ENCODE data around the gene TRPV3. TPM values are rescaled to one million over a fixed set of nuclear protein-coding genes. Genes with fewer than 3 reads are reported as not detected.

Gene TRPV3
- total and polyA plus RNA-seq, 8 donors = 0.55 to 4.2 (median 1.9) TPM

DNA sequence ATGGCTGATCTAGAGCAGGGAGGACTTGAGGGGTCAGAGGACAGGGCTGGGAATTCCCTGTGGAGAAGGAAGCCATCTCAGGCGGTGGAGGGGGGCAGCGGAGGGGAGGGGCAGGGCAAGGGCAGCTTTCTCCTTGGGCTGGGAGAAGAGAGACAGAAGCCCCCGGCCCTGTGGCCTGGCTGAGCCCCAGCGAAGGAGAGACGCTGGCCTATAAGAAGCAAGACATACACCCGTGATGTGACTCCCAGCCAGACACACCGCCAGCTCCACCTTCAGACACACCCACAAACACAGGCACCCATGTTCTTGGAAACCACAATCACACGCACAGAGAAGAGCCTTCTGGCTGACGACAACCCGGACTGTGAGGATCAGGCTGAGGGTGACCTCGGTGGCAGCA lies 10.0 kb downstream of the TRPV3 start:
- TF ChIP-seq, protein P1, sequence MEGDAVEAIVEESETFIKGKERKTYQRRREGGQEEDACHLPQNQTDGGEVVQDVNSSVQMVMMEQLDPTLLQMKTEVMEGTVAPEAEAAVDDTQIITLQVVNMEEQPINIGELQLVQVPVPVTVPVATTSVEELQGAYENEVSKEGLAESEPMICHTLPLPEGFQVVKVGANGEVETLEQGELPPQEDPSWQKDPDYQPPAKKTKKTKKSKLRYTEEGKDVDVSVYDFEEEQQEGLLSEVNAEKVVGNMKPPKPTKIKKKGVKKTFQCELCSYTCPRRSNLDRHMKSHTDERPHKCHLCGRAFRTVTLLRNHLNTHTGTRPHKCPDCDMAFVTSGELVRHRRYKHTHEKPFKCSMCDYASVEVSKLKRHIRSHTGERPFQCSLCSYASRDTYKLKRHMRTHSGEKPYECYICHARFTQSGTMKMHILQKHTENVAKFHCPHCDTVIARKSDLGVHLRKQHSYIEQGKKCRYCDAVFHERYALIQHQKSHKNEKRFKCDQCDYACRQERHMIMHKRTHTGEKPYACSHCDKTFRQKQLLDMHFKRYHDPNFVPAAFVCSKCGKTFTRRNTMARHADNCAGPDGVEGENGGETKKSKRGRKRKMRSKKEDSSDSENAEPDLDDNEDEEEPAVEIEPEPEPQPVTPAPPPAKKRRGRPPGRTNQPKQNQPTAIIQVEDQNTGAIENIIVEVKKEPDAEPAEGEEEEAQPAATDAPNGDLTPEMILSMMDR (IDR thresholded peaks at IDR 0.05) = no peak
- no peaks in the 10 kb centered on the region for H3K4me1 ChIP-seq
- no peaks in the 10 kb centered on the region for H3K9me3 ChIP-seq
- no peaks in the 10 kb centered on the region for H3K36me3 ChIP-seq
- intact Hi-C loops (cut with DNase I) = no loop called here
- no peak overlapping the region for H3K4me3 ChIP-seq
- no peak for ATAC-seq
- DNase-seq = no peak
- H3K27ac ChIP-seq = no peak overlapping the region
- H3K27me3 ChIP-seq = no peaks in the 10 kb centered on the region

DNA sequence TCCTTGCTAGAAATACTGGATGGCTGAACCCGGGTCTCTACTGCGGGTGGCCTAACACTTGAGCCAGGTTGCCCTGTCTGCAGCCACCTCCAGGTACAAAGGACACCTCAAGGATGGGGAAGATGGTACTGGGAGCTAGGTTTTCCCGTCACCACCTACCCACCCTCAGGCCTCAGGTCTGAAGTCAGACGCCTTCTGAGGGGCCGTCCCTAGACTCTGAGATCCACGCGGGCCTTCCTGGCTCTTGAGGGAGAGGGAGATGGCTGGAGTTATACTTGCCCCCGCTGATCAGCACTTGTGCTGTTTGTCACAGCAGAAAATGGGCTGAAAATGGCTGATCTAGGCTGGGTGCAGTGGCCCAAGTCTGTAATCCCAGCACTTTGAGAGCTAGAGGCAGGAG lies 10.6 kb downstream of the TRPV3 start:
- Histone ChIP-seq H3K36me3 (no peaks in the 10 kb centered on the region), H3K27me3 (no peaks in the 10 kb centered on the region), H3K9me3 (no peaks in the 10 kb centered on the region), H3K4me1 (no peaks in the 10 kb centered on the region), H3K4me3 (no peak overlapping the region), H3K27ac (no peak overlapping the region)
- ATAC-seq = no peak
- TF ChIP-seq, protein P1 (IDR thresholded peaks at IDR 0.05) = no peak
- intact Hi-C loops (cut with DNase I) = no loop called here
- no peak for DNase-seq

DNA sequence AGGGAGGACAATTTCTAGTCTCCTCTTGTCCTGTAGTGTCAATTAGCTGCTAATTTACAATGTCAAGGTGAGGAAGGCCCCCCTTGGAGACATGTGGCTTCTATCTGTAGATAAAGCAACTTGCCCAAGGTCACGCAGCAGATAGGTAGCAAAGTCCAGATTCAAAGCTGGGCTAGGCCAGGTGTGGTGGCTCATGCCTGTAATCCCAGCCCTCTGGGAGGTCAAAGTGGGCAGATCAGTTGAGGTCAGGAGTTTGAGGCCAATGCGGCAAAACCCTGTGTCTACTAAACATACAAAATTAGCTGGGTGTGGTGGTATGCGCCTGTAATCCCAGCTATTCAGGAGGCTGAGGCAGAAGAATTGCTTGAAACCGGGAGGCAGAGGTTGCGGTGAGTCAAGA lies 11.1 kb downstream of the TRPV3 start:
- Histone ChIP-seq H3K27me3 (no peaks in the 10 kb centered on the region), H3K27ac (no peak overlapping the region), H3K9me3 (no peaks in the 10 kb centered on the region), H3K36me3 (no peaks in the 10 kb centered on the region), H3K4me3 (no peak overlapping the region), H3K4me1 (no peaks in the 10 kb centered on the region)
- DNase-seq = no peak
- TF ChIP-seq, protein P1 (IDR thresholded peaks at IDR 0.05) = no peak
- ATAC-seq = no peak
- intact Hi-C loops (cut with DNase I) = no loop called here

DNA sequence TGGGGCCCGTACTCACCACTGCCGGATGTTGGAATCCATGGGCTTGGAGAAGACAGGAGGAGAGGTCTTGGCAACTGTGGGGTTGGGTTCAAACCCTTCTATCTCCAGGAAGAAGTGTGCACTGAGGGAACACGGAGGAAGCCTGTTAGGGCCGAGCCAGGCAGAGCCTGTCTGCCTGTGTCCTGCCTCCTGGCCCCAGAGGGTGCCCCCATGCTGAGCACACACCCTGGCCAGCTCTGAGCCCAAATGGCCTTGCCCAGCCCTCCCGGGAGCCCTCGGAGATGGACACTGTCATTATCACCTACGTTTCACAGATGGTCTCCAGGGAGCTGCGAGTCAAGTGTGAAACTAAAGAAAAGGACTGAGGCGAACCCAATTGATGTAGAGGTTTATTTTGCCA lies 12.5 kb downstream of the TRPV3 start:
- Histone ChIP-seq H3K27me3 (no peaks in the 10 kb centered on the region), H3K36me3 (no peaks in the 10 kb centered on the region), H3K4me3 (no peak overlapping the region), H3K27ac (no peak overlapping the region), H3K9me3 (no peaks in the 10 kb centered on the region), H3K4me1 (no peaks in the 10 kb centered on the region)
- TF ChIP-seq, protein P1 (IDR thresholded peaks at IDR 0.05) = no peak
- DNase-seq (no peak), ATAC-seq (no peak)
- intact Hi-C loops (cut with DNase I) = no loop called here

DNA sequence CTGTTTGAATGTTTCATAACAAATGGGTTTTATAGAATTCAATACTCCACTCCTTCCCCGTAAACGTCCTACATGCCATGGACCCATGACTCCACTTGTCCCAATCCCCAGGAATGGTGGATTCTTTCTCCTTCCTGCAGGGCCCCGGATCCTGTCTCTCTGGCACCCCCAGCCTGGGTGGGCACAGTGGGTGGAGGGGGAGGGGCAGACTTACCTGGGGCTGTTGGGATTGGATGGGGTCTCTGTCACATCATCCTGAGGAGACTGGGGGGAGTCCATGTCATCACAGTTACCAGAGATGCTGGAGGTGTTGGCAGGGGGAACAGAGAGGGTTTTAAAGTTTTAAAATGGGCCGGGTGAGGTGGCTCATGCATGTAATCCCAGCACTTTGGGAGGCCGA lies 13.2 kb downstream of the TRPV3 start:
- no peaks in the 10 kb centered on the region for H3K4me1 ChIP-seq
- TF ChIP-seq, protein P1 (IDR thresholded peaks at IDR 0.05) = no peak
- no peaks in the 10 kb centered on the region for H3K9me3 ChIP-seq
- H3K27ac ChIP-seq = no peak overlapping the region
- ATAC-seq = no peak
- no peaks in the 10 kb centered on the region for H3K27me3 ChIP-seq
- intact Hi-C loops (cut with DNase I) = no loop called here
- H3K4me3 ChIP-seq = no peak overlapping the region
- H3K36me3 ChIP-seq = no peaks in the 10 kb centered on the region
- DNase-seq = no peak

Data from left lung (tissue), 10 donors.